Kidney (tissue), 14 donors: ENCODE results near the gene TNS3. TPM values are rescaled to one million over a fixed set of nuclear protein-coding genes. Genes with fewer than 3 reads are reported as not detected.
A peak's percentile ranks its signal among the peaks of the same experiment; 100 is the strongest.

Experiments used
- DNase-seq, 5 donors: peaks; one replicate each; pipeline ENCODE4 v3.0.0-alpha.2; 2013 to 2020
- FAIRE-seq: peaks from 2 replicates; lab custom pipeline; 2012; peaks lifted over from hg19 to GRCh38; lab: Jason Lieb, UNC
- H3K27ac ChIP-seq, 2 donors: one replicate each; pipeline ENCODE4 v1.7.0; 2013; ENCODE audit warnings: low read depth in 2 of 2, low read length in 2 of 2, inconsistent platforms in 1 of 2
- H3K27me3 ChIP-seq: one replicate; pipeline ENCODE4 v1.7.1; 2013; ENCODE audit warnings: low read length, inconsistent platforms; ENCODE audit not compliant: control insufficient read depth, insufficient read depth
- H3K36me3 ChIP-seq, 3 donors: one replicate each; pipeline versions ENCODE4 v1.7.0 to v1.7.1; 2013; ENCODE audit warnings: low read length in 3 of 3, control low read depth in 1 of 3, inconsistent platforms in 1 of 3; ENCODE audit not compliant: insufficient read depth in 3 of 3, control insufficient read depth in 2 of 3
- H3K4me1 ChIP-seq, 3 donors: one replicate each; pipeline versions ENCODE4 v1.7.0 to v1.7.1; 2013; ENCODE audit warnings: low read length in 3 of 3, inconsistent platforms in 1 of 3, low read depth in 1 of 3; ENCODE audit not compliant: control insufficient read depth in 2 of 3, insufficient read depth in 2 of 3
- H3K4me3 ChIP-seq, 3 donors: one replicate each; pipeline versions ENCODE4 v1.7.0 to v1.8.1; 2013; ENCODE audit warnings: low read length in 3 of 3, control low read depth in 1 of 3, inconsistent platforms in 1 of 3
- H3K9ac ChIP-seq, 3 donors: one replicate each; pipeline versions ENCODE4 v1.7.0 to v1.7.1; 2013; ENCODE audit warnings: low read length in 3 of 3, control low read depth in 1 of 3, inconsistent platforms in 1 of 3
- H3K9me3 ChIP-seq, 3 donors: one replicate each; pipeline versions ENCODE4 v1.7.0 to v1.7.1; 2013; ENCODE audit warnings: low read length in 3 of 3, control low read depth in 1 of 3, inconsistent platforms in 1 of 3; ENCODE audit not compliant: control insufficient read depth in 2 of 3, insufficient read depth in 1 of 3
- CTCF ChIP-seq: IDR thresholded peaks from 3 replicates; pipeline ENCODE4 v1.5.1; 2012; ENCODE audit warnings: mild to moderate bottlenecking, moderate library complexity, borderline replicate concordance; ENCODE audit not compliant: insufficient read depth; ENCODE audit errors: extremely low read depth
- intact Hi-C: fragments of 100-400 bp; cut with DNase I; formaldehyde crosslinking; loops from one replicate; pipeline ENCODE4 v1.11.1; 2022
- polyA plus RNA-seq: library from polyadenylated mRNA; stranded (reverse); fragments of 350-450 nt; fragmentation: Illumina TruSeq; extraction: RNeasy Lipid Tissue Mini Kit (QIAGEN cat#74804); gene quantifications from one replicate; pipeline ENCODE4 v1.2.3, GENCODE V29; 2014; ENCODE audit warnings: low read depth, low replicate concordance; ENCODE audit not compliant: insufficient read depth
- total RNA-seq: library from RNA; stranded (reverse); fragmentation: NEBNext Ultra II Directional; extraction: Animal tissue kit (Norgen Biotek cat#: 25700); gene quantifications from one replicate; pipeline ENCODE4 v1.2.1, GENCODE V29; 2021
- donor health status: control.
- donor health status: control.
- donor health status: control.
- donor health status: control.
- donor health status: control.
- donor health status: DM: yes; HTN: yes; CAD: no.
- donor health status: Normal renal cell carcinoma (clear cell type).

Gene TNS3
- total and polyA plus RNA-seq, 2 donors from 2014 or later = 38.4 to 198 TPM

- intact Hi-C loops = no loop called here
- H3K4me3 ChIP-seq = no peak overlapping the region
- peaks cover 0 to 20% (median 9%) of the 10 kb centered on the region in 3 donors for H3K4me1 ChIP-seq
- peak in 1 of 5 donors; percentile 64 for DNase-seq
- H3K9me3 ChIP-seq = no peaks in the 10 kb centered on the region
- TF ChIP-seq CTCF = no peak
- H3K27ac ChIP-seq = peak overlapping the region in 1 of 2 donors; percentile 52
- H3K27me3 ChIP-seq = no peaks in the 10 kb centered on the region
- H3K36me3 ChIP-seq = peaks cover 7 to 74% (median 39%) of the 10 kb centered on the region in 3 donors
- no peak for FAIRE-seq
- no peak overlapping the region for H3K9ac ChIP-seq
Measured at GRCh38 chr7:47291461-47292081, 290.3 kb downstream of the TNS3 start.

GRCh38 chr7:47290867-47291266 is 291.0 kb downstream of the TNS3 start:
- TF ChIP-seq CTCF = no peak
- Histone ChIP-seq H3K9me3 (no peaks in the 10 kb centered on the region), H3K27ac (no peak overlapping the region), H3K9ac (no peak overlapping the region), H3K4me1 (peaks cover 0 to 20% (median 9%) of the 10 kb centered on the region in 3 donors), H3K27me3 (no peaks in the 10 kb centered on the region), H3K36me3 (peaks cover 12 to 73% (median 39%) of the 10 kb centered on the region in 3 donors), H3K4me3 (no peak overlapping the region)
- FAIRE-seq (no peak), DNase-seq (no peak)
- intact Hi-C loops = no loop called here

GRCh38 chr7:47290466-47290865 is 291.4 kb downstream of the TNS3 start:
- Histone ChIP-seq H3K9me3 (no peaks in the 10 kb centered on the region), H3K9ac (no peak overlapping the region), H3K4me1 (peaks cover 0 to 18% (median 9%) of the 10 kb centered on the region in 3 donors), H3K36me3 (peaks cover 12 to 71% (median 37%) of the 10 kb centered on the region in 3 donors), H3K27ac (no peak overlapping the region), H3K27me3 (no peaks in the 10 kb centered on the region), H3K4me3 (no peak overlapping the region)
- DNase-seq = no peak
- intact Hi-C loops = no loop called here
- FAIRE-seq = no peak
- no peak for TF ChIP-seq CTCF
